IMR-90 (cell line): ENCODE data around the gene MAP3K19. TPM values are rescaled to one million over a fixed set of nuclear protein-coding genes. Genes with fewer than 3 reads are reported as not detected.

Source experiments
- ATAC-seq: fragments of 200-7000 bp; cut with Tn5 transposase; 2 replicates; pipeline ENCODE4 v1.9.1; 2020; ENCODE audit warnings: low read depth, mild to moderate bottlenecking, moderate library complexity
- BruUV-seq: library from RNA; stranded (reverse); fragments of 400-500 nt; replicated peaks from 2 replicates; lab custom pipeline; 2021; lab: Mats Ljungman, UMichigan
- CTCF ChIA-PET: fragments of 300-600 bp; formaldehyde crosslinking; extraction: SDS; loops from one replicate; lab custom pipeline; 2021; ENCODE audit warnings: antibody characterized with exemption; lab: Yijun Ruan, JAX
- POLR2A ChIA-PET: fragments of 300-600 bp; sonication (Branson Sonifier 250); formaldehyde crosslinking; loops from one replicate; lab custom pipeline; 2022; ENCODE audit warnings: antibody characterized with exemption; ENCODE audit not compliant: unreplicated experiment; lab: Charles Lee
- DNase-seq: peaks from one replicate; pipeline ENCODE4 v3.0.0; 2013
- H2AFZ ChIP-seq: replicated peaks from 2 replicates; pipeline ENCODE3; 2013; ENCODE audit warnings: low read length, mild to moderate bottlenecking; ENCODE audit not compliant: poor library complexity
- H2AK5ac ChIP-seq: 2 replicates; pipeline ENCODE4 v1.6.1; 2013; ENCODE audit warnings: low read depth, low read length, inconsistent platforms
- H2AK9ac ChIP-seq: replicated peaks from 2 replicates; pipeline ENCODE3; 2013; ENCODE audit warnings: mild to moderate bottlenecking, low read depth, low read length, moderate library complexity; ENCODE audit not compliant: poor library complexity
- H2BK120ac ChIP-seq: 2 replicates; pipeline ENCODE4 v1.6.1; 2013; ENCODE audit warnings: low read depth, low read length, inconsistent platforms
- H2BK15ac ChIP-seq: 3 replicates; pipeline ENCODE4 v1.6.1; 2013; ENCODE audit warnings: low read depth, low read length, inconsistent platforms
- H2BK20ac ChIP-seq: 2 replicates; pipeline ENCODE4 v1.6.1; 2013; ENCODE audit warnings: low read depth, mild to moderate bottlenecking, inconsistent platforms, low read length, moderate library complexity
- H2BK5ac ChIP-seq: 2 replicates; pipeline ENCODE4 v1.6.1; 2013; ENCODE audit warnings: mild to moderate bottlenecking, low read depth, low read length, inconsistent platforms; ENCODE audit not compliant: poor library complexity, severe bottlenecking
- H3K14ac ChIP-seq: replicated peaks from 2 replicates; pipeline ENCODE4 v1.6.1; 2013; ENCODE audit warnings: low read depth, low read length, inconsistent platforms
- H3K18ac ChIP-seq: 2 replicates; pipeline ENCODE4 v1.6.1; 2013; ENCODE audit warnings: low read depth, low read length, control low read depth
- H3K23ac ChIP-seq: 2 replicates; pipeline ENCODE4 v1.6.1; 2013; ENCODE audit warnings: low read depth, low read length, inconsistent platforms
- H3K27ac ChIP-seq: 2 replicates; pipeline ENCODE4 v1.5.1; 2013; ENCODE audit warnings: mild to moderate bottlenecking, control low read depth, low read length; ENCODE audit not compliant: insufficient read depth
- H3K27me3 ChIP-seq: 2 replicates; pipeline ENCODE4 v1.6.1; 2013; ENCODE audit warnings: low read length; ENCODE audit not compliant: control insufficient read depth, insufficient read depth
- H3K36me3 ChIP-seq: 2 replicates; pipeline ENCODE4 v1.6.1; 2013; ENCODE audit warnings: low read length, mixed read lengths; ENCODE audit not compliant: control insufficient read depth, insufficient read depth
- H3K4ac ChIP-seq: 2 replicates; pipeline ENCODE4 v1.6.1; 2013; ENCODE audit warnings: low read depth, low read length, inconsistent platforms
- H3K4me1 ChIP-seq: 2 replicates; pipeline ENCODE4 v1.6.1; 2013; ENCODE audit warnings: low read length, mixed read lengths; ENCODE audit not compliant: control insufficient read depth, insufficient read depth
- H3K4me2 ChIP-seq: 2 replicates; pipeline ENCODE4 v1.6.1; 2013; ENCODE audit warnings: low read depth, mild to moderate bottlenecking, control low read depth, low read length, moderate library complexity
- H3K4me3 ChIP-seq: 2 replicates; pipeline ENCODE4 v1.5.1; 2013; ENCODE audit warnings: low read depth, mild to moderate bottlenecking, control low read depth, low read length, moderate library complexity; ENCODE audit not compliant: insufficient read depth
- H3K56ac ChIP-seq: 2 replicates; pipeline ENCODE4 v1.6.1; 2013; ENCODE audit warnings: low read length, inconsistent platforms; ENCODE audit not compliant: insufficient read depth; ENCODE audit errors: extremely low read depth
- H3K79me1 ChIP-seq, 2 experiments: 2 replicates each; pipeline ENCODE4 v1.6.1; 2013; ENCODE audit warnings: low read length in 2 of 2, inconsistent platforms in 1 of 2, low read depth in 1 of 2
- H3K9ac ChIP-seq: 2 replicates; pipeline ENCODE4 v1.6.1; 2013; ENCODE audit warnings: low read depth, low read length, control low read depth
- H3K9me1 ChIP-seq: 2 replicates; pipeline ENCODE4 v1.6.1; 2013; ENCODE audit warnings: low read length, inconsistent platforms; ENCODE audit not compliant: insufficient read depth
- H3K9me3 ChIP-seq: 2 replicates; pipeline ENCODE4 v1.6.1; 2013; ENCODE audit warnings: low read length; ENCODE audit not compliant: control insufficient read depth, insufficient read depth
- H4K20me1 ChIP-seq: 2 replicates; pipeline ENCODE4 v1.6.1; 2013; ENCODE audit warnings: low read length, inconsistent platforms; ENCODE audit not compliant: insufficient read depth
- H4K5ac ChIP-seq: 2 replicates; pipeline ENCODE4 v1.6.1; 2013; ENCODE audit warnings: mild to moderate bottlenecking, low read depth, low read length, control low read depth
- H4K8ac ChIP-seq, 2 experiments: 2 replicates each; pipeline ENCODE4 v1.6.1; 2013; ENCODE audit warnings: low read depth in 2 of 2, low read length in 2 of 2, control low read depth in 1 of 2, inconsistent platforms in 1 of 2
- H4K91ac ChIP-seq: 2 replicates; pipeline ENCODE4 v1.6.1; 2013; ENCODE audit warnings: low read depth, low read length, inconsistent platforms; ENCODE audit not compliant: insufficient read depth
- BHLHE40 ChIP-seq: fragments of 150-350 bp; IDR thresholded peaks from 2 replicates; pipeline ENCODE4 v1.6.1; 2016; ENCODE audit warnings: mild to moderate bottlenecking, low read depth, low read length
- CHD1 ChIP-seq: IDR thresholded peaks from 2 replicates; pipeline ENCODE4 v1.6.1; 2012; ENCODE audit warnings: low read depth, low read length, improper control_type of control experiment
- CTCF ChIP-seq: conservative IDR thresholded peaks from 2 replicates; pipeline ENCODE4 v1.5.1; 2012; ENCODE audit warnings: mild to moderate bottlenecking, low read depth, low read length, improper control_type of control experiment
- FOS ChIP-seq: fragments of 150-350 bp; IDR thresholded peaks from 2 replicates; pipeline ENCODE4 v1.6.1; 2016; ENCODE audit warnings: low read depth, low read length
- MAFK ChIP-seq: IDR thresholded peaks from 2 replicates; pipeline ENCODE4 v1.6.1; 2012; ENCODE audit warnings: low read depth, low read length, improper control_type of control experiment
- MXI1 ChIP-seq: IDR thresholded peaks from 2 replicates; pipeline ENCODE4 v1.6.1; 2012; ENCODE audit warnings: low read depth, mild to moderate bottlenecking, low read length, moderate library complexity, borderline replicate concordance
- NFE2L2 ChIP-seq: fragments of 150-350 bp; IDR thresholded peaks from 2 replicates; pipeline ENCODE4 v1.6.1; 2016; ENCODE audit warnings: low read depth, mild to moderate bottlenecking, low read length
- RAD21 ChIP-seq: IDR thresholded peaks from 2 replicates; pipeline ENCODE4 v1.6.1; 2012; ENCODE audit warnings: low read length, improper control_type of control experiment
- SMC3 ChIP-seq: fragments of 150-350 bp; IDR thresholded peaks from 2 replicates; pipeline ENCODE4 v1.6.1; 2016; ENCODE audit warnings: low read depth, mild to moderate bottlenecking, antibody characterized with exemption, low read length, moderate library complexity
- WGBS, 2 experiments: methylation state at CpG; one replicate each; pipeline versions ENCODE4 v1.1.5 to v1.1.7; 2013; ENCODE audit warnings: missing lambda C conversion rate in 2 of 2; ENCODE audit not compliant: insufficient read length in 1 of 2; ENCODE audit errors: extremely low coverage in 2 of 2; 5-methylcytosine and 5-hydroxymethylcytosine counted together
- dilution Hi-C: fragments of 300-500 bp; cut with HindIII; formaldehyde crosslinking; loops from one replicate; pipeline ENCODE4 v1.14.3; 2018; ENCODE audit warnings: low sequenced_read_pairs; ENCODE audit not compliant: unreplicated experiment
- in situ Hi-C: fragments of 300-500 bp; cut with MboI; formaldehyde crosslinking; loops from 3 replicates; pipeline ENCODE4 v1.14.3; 2019; ENCODE audit warnings: low sequenced_read_pairs, inconsistent platforms, mixed read lengths
- intact Hi-C: fragments of 100-400 bp; cut with micrococcal nuclease; formaldehyde crosslinking; loops from 2 replicates; pipeline ENCODE4 v1.10.0; 2022
- polyA plus RNA-seq, 3 experiments: library from polyadenylated mRNA; depleted of rRNA; stranded (reverse); fragments of >200 nt; gene quantifications; 2 replicates each; pipeline ENCODE4 v1.2.3, GENCODE V29; 2012; ENCODE audit warnings: low replicate concordance in 1 of 3
- total RNA-seq: library from RNA; depleted of rRNA; stranded (reverse); fragments of >200 nt; gene quantifications from 2 replicates; pipeline ENCODE4 v1.2.3, GENCODE V29; 2012

MAP3K19 gene
- total and polyA plus RNA-seq, 2 of the 4 experiments (the other 2 are of a cell fraction) = not detected

- H2AK9ac ChIP-seq = no peak overlapping the region
- no peak overlapping the region for H3K56ac ChIP-seq
- intact Hi-C loops = no loop called here
- H3K36me3 ChIP-seq = peaks cover 16% of the 10 kb centered on the region; the same call in 1 of the 2 replicates
- no peak overlapping the region for H2BK5ac ChIP-seq
- no TSS peak for BruUV-seq
- DNase-seq (no peak), ATAC-seq (no peak)
- H3K79me1 ChIP-seq = peaks cover 35 to 58% of the 10 kb centered on the region in 2 experiments
- H3K9me3 ChIP-seq = peaks cover 15% of the 10 kb centered on the region
- H2BK120ac ChIP-seq = no peak overlapping the region
- 0 out of 2 replicates have a peak, but pooled peaks cover 2% of the 10 kb centered on the region for H3K9me1 ChIP-seq
- H3K4me2 ChIP-seq = no peak overlapping the region
- no peak overlapping the region for H2AK5ac ChIP-seq
- no peak overlapping the region for H3K23ac ChIP-seq
- H4K20me1 ChIP-seq = peaks cover 14% of the 10 kb centered on the region; the same call in 1 of the 2 replicates
- no peak overlapping the region for H3K4ac ChIP-seq
- no peaks in the 10 kb centered on the region for H3K4me1 ChIP-seq
- CTCF ChIA-PET = no interaction called here
- no peak overlapping the region for H4K5ac ChIP-seq
- H4K91ac ChIP-seq = no peak overlapping the region
- no peak for TF ChIP-seq FOS
- no peak for TF ChIP-seq SMC3
- TF ChIP-seq MAFK = no peak
- no peak for TF ChIP-seq CTCF
- no peak for TF ChIP-seq RAD21
- no peak for TF ChIP-seq CHD1
- no peak for TF ChIP-seq MXI1
- TF ChIP-seq BHLHE40 = no peak
- TF ChIP-seq NFE2L2 = no peak
- POLR2A ChIA-PET = no interaction called here
- WGBS, 2 experiments = 100% methylated on average over 1 of the region's 3 CpGs; no CpG with 5 or more reads in 1 of the 2 experiments
- no peak overlapping the region for H3K4me3 ChIP-seq
- no peak overlapping the region for H2AFZ ChIP-seq
- no peak overlapping the region for H3K27ac ChIP-seq
- no peak overlapping the region for H2BK20ac ChIP-seq
- H3K9ac ChIP-seq = no peak overlapping the region
- H2BK15ac ChIP-seq = no peak overlapping the region
- H3K27me3 ChIP-seq = no peaks in the 10 kb centered on the region
- in situ Hi-C loops = no loop called here
- H3K14ac ChIP-seq = no peak overlapping the region
- dilution Hi-C loops = no loop called here
- H4K8ac ChIP-seq = no peak overlapping the region
- H3K18ac ChIP-seq = no peak overlapping the region
Measured at GRCh38 chr2:135072125-135072997, 25.1 kb upstream of the MAP3K19 start.
